Measurements from ENCODE around the gene GAN. TPM values are rescaled to one million over a fixed set of nuclear protein-coding genes. Genes with fewer than 3 reads are reported as not detected.

GAN gene
- total and polyA plus RNA-seq, 10 of the 15 experiments (the other 5 are each of a cell fraction or from before 2014, with no cell fraction given) = 0.42 to 8.4 (median 2.5) TPM

- Histone ChIP-seq H3K4me3 (no peak overlapping the region), H3K4me1 (ENCODE audit: control insufficient read depth, insufficient read depth, low read length) (peaks cover 4% of the 10 kb centered on the region; the same call in 1 of the 2 replicates), H3K79me2 (ENCODE audit: control insufficient read depth, insufficient read depth, low read length) (no peaks in the 10 kb centered on the region), H3K27ac (ENCODE audit: control insufficient read depth, insufficient read depth) (no peak overlapping the region), H4K20me1 (ENCODE audit: control insufficient read depth, insufficient read depth) (no peaks in the 10 kb centered on the region), H3K9me3 (replicated peaks; ENCODE audit: control insufficient read depth, insufficient read depth, low read length) (no peaks in the 10 kb centered on the region), H3K4me2 (ENCODE audit: control insufficient read depth, insufficient read depth) (no peak overlapping the region), H2AFZ (ENCODE audit: control insufficient read depth, low read depth, low read length) (no peak overlapping the region), H3K36me3 (ENCODE audit: control insufficient read depth in 2 of 2, insufficient read depth in 2 of 2, low read length in 1 of 2) (peaks cover 3 to 7% of the 10 kb centered on the region in 2 experiments), H3K27me3 (replicated peaks in 1 of 2; ENCODE audit: control insufficient read depth in 2 of 2, insufficient read depth in 2 of 2, low read length in 1 of 2) (no peaks in the 10 kb centered on the region), H3K9ac (ENCODE audit: control insufficient read depth, insufficient read depth, low read length) (no peak overlapping the region)
- RAD21 ChIA-PET (ENCODE audit: unreplicated experiment) = interaction anchor here (1.3 to 3.6 kb wide), 4 partner anchors 259 to 507 kb away, joined by 3 to 18 read pairs (median 8); no protein-coding TSS in a partner anchor
- intact Hi-C loops (cut with micrococcal nuclease; ENCODE audit: unreplicated experiment) (loop anchor here (1.0 to 10.0 kb wide), 7 partner anchors 36 to 868 kb away; no protein-coding TSS in a partner anchor), in situ Hi-C loops (cut with MboI) (loop anchor here (5.0 kb wide), 1 partner anchor 361 kb away; no protein-coding TSS in a partner anchor)
- POLR2A ChIA-PET = no interaction called here
- CTCF ChIA-PET = interaction anchor here (0.9 to 5.6 kb wide), 23 partner anchors 9 to 695 kb away, joined by 3 to 33 read pairs (median 6); no protein-coding TSS in a partner anchor
- FAIRE-seq (peak; percentile 95), ATAC-seq (peak; percentile 82), DNase-seq (ENCODE audit: low read depth, low spot score) (peak; percentile 23)
- BruUV-seq (replicated peaks) = no TSS peak
- SMC1A ChIA-PET (ENCODE audit: uncharacterized antibody, unreplicated experiment) = interaction anchor here (0.7 to 2.7 kb wide), 12 partner anchors 105 to 415 kb away, joined by 3 to 24 read pairs (median 4); no protein-coding TSS in a partner anchor
- WGBS (ENCODE audit: insufficient coverage, insufficient replicate concordance, low lambda C conversion rate, missing lambda C conversion rate) = 54% methylated on average over 12 of the region's 12 CpGs
- peak; percentile 55 to 76 (median 70); a peak in 5 of 6 replicates for TF ChIP-seq CTCF (IDR thresholded peaks at IDR 0.05 in 2 of 3, conservative IDR thresholded peaks at IDR 0.05 in 1 of 3; ENCODE audit: control insufficient read depth in 2 of 3, extremely low read depth in 1 of 3, insufficient read depth in 1 of 3, low read depth in 3 of 3, low read length in 3 of 3)
- TF ChIP-seq RAD21 (IDR thresholded peaks at IDR 0.05; ENCODE audit: insufficient read depth, low read depth, low read length) = peak; percentile 85
- TF ChIP-seq, protein P1, sequence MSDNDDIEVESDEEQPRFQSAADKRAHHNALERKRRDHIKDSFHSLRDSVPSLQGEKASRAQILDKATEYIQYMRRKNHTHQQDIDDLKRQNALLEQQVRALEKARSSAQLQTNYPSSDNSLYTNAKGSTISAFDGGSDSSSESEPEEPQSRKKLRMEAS (IDR thresholded peaks at IDR 0.05; ENCODE audit: low read depth, low read length) = no peak
- TF ChIP-seq SMC3 (IDR thresholded peaks at IDR 0.05; ENCODE audit: borderline replicate concordance, low read length) = peak; percentile 79
- TF ChIP-seq ZNF622 (IDR thresholded peaks at IDR 0.05) = no peak
- TF ChIP-seq TBL1XR1 (IDR thresholded peaks at IDR 0.05; ENCODE audit: low read depth, low read length) = no peak
- TF ChIP-seq, protein P2, sequence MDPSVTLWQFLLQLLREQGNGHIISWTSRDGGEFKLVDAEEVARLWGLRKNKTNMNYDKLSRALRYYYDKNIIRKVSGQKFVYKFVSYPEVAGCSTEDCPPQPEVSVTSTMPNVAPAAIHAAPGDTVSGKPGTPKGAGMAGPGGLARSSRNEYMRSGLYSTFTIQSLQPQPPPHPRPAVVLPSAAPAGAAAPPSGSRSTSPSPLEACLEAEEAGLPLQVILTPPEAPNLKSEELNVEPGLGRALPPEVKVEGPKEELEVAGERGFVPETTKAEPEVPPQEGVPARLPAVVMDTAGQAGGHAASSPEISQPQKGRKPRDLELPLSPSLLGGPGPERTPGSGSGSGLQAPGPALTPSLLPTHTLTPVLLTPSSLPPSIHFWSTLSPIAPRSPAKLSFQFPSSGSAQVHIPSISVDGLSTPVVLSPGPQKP (IDR thresholded peaks at IDR 0.05; ENCODE audit: low read depth, low read length) = no peak
- TF ChIP-seq MYB (IDR thresholded peaks at IDR 0.05; ENCODE audit: borderline replicate concordance, low read depth, low read length) = no peak
- no peak for TF ChIP-seq HSF1 (IDR thresholded peaks at IDR 0.05; ENCODE audit: low read depth, low read length)
- TF ChIP-seq NBN (IDR thresholded peaks at IDR 0.05) = no peak
- TF ChIP-seq EGR1 (IDR thresholded peaks at IDR 0.05; ENCODE audit: borderline replicate concordance in 1 of 2, low read depth in 2 of 2, low read length in 2 of 2) = no peak
Measured at GRCh38 chr16:81366316-81366932, 51.7 kb downstream of the GAN start.
